Osteoblast (primary cell): Measurements from ENCODE around the gene TNFRSF14. TPM values are rescaled to one million over a fixed set of nuclear protein-coding genes. Genes with fewer than 3 reads are reported as not detected.

Source experiments
- DNase-seq: peaks from one replicate; pipeline ENCODE4 v3.0.0; 2011; ENCODE audit warnings: low spot score, mixed read lengths; ENCODE audit not compliant: insufficient read length; ENCODE audit errors: missing footprints
- H2AFZ ChIP-seq: 2 replicates; pipeline ENCODE4 v1.6.0; 2011; ENCODE audit warnings: mild to moderate bottlenecking, low read length
- H3K27ac ChIP-seq: 2 replicates; pipeline ENCODE4 v1.5.1; 2011; ENCODE audit warnings: mild to moderate bottlenecking, low read depth, low read length, moderate library complexity
- H3K27me3 ChIP-seq: 2 replicates; pipeline ENCODE4 v1.6.0; 2012; ENCODE audit warnings: mild to moderate bottlenecking, control low read depth, inconsistent platforms, low read length, moderate library complexity; ENCODE audit not compliant: insufficient read depth
- H3K36me3 ChIP-seq: 2 replicates; pipeline ENCODE4 v1.5.1; 2011; ENCODE audit warnings: mild to moderate bottlenecking, low read length, control low read depth, moderate library complexity; ENCODE audit not compliant: insufficient read depth
- H3K4me1 ChIP-seq: 2 replicates; pipeline ENCODE4 v1.5.1; 2011; ENCODE audit warnings: mild to moderate bottlenecking, low read length, control low read depth, moderate library complexity; ENCODE audit not compliant: insufficient read depth
- H3K4me2 ChIP-seq: 2 replicates; pipeline ENCODE4 v1.6.0; 2011; ENCODE audit warnings: mild to moderate bottlenecking, low read length; ENCODE audit not compliant: insufficient read depth
- H3K4me3 ChIP-seq: fragments of 200-600 bp; sonication (generic); 3 replicates; pipeline ENCODE4 v1.5.1; 2012; ENCODE audit warnings: mild to moderate bottlenecking, low read length, inconsistent platforms; ENCODE audit not compliant: insufficient read depth
- H3K79me2 ChIP-seq: 2 replicates; pipeline ENCODE4 v1.6.0; 2012; ENCODE audit warnings: mild to moderate bottlenecking, low read length, control low read depth, inconsistent platforms; ENCODE audit not compliant: insufficient read depth
- H3K9me3 ChIP-seq: 2 replicates; pipeline ENCODE4 v1.5.1; 2011; ENCODE audit warnings: low read depth, low read length, control low read depth
- H4K20me1 ChIP-seq: 2 replicates; pipeline ENCODE4 v1.6.0; 2012; ENCODE audit warnings: mild to moderate bottlenecking, low read length, control low read depth; ENCODE audit not compliant: insufficient read depth
- total RNA-seq: library from RNA; depleted of rRNA; stranded (reverse); fragments of >200 nt; gene quantifications from 2 replicates; pipeline ENCODE4 v1.2.3, GENCODE V29; 2012
- TF ChIP-seq, protein P1 (sequence below): IDR thresholded peaks from 2 replicates; pipeline ENCODE4 v1.5.1; 2011; ENCODE audit warnings: mild to moderate bottlenecking, low read depth, low read length, moderate library complexity; ENCODE audit errors: extremely low read depth

The TNFRSF14 gene
- total RNA-seq, 1 donor, result 36.6 TPM

GRCh38 chr1:2544875-2545640, 11.1 kb upstream of the TNFRSF14 start:
- Histone ChIP-seq H3K4me1 (peaks cover 14% of the 10 kb centered on the region), H2AFZ (no peak overlapping the region), H3K79me2 (no peaks in the 10 kb centered on the region), H3K4me2 (no peak overlapping the region), H4K20me1 (no peaks in the 10 kb centered on the region), H3K27me3 (peaks cover 2% of the 10 kb centered on the region), H3K36me3 (no peaks in the 10 kb centered on the region), H3K9me3 (no peaks in the 10 kb centered on the region), H3K27ac (no peak overlapping the region), H3K4me3 (no peak overlapping the region)
- peak; percentile 92 for DNase-seq
- TF ChIP-seq, protein P1, sequence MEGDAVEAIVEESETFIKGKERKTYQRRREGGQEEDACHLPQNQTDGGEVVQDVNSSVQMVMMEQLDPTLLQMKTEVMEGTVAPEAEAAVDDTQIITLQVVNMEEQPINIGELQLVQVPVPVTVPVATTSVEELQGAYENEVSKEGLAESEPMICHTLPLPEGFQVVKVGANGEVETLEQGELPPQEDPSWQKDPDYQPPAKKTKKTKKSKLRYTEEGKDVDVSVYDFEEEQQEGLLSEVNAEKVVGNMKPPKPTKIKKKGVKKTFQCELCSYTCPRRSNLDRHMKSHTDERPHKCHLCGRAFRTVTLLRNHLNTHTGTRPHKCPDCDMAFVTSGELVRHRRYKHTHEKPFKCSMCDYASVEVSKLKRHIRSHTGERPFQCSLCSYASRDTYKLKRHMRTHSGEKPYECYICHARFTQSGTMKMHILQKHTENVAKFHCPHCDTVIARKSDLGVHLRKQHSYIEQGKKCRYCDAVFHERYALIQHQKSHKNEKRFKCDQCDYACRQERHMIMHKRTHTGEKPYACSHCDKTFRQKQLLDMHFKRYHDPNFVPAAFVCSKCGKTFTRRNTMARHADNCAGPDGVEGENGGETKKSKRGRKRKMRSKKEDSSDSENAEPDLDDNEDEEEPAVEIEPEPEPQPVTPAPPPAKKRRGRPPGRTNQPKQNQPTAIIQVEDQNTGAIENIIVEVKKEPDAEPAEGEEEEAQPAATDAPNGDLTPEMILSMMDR, result no peak

- DNase-seq, result peak; percentile 98
Observed at GRCh38 chr1:2545754-2546514, 10.2 kb upstream of the TNFRSF14 start.

GRCh38 chr1:2546515-2547209, 9.5 kb upstream of the TNFRSF14 start:
- Histone ChIP-seq H4K20me1 (no peaks in the 10 kb centered on the region), H3K4me3 (peak overlapping the region; percentile 74), H3K4me2 (peak overlapping the region; percentile 80), H3K79me2 (no peaks in the 10 kb centered on the region), H3K27ac (no peak overlapping the region), H3K27me3 (no peaks in the 10 kb centered on the region), H2AFZ (peak overlapping the region; percentile 77), H3K4me1 (peaks cover 14% of the 10 kb centered on the region), H3K36me3 (no peaks in the 10 kb centered on the region), H3K9me3 (no peaks in the 10 kb centered on the region)
- DNase-seq, result peak; percentile 99
- TF ChIP-seq, protein P1, result no peak

More at GRCh38 chr1:2545754-2546514, 10.2 kb upstream of the TNFRSF14 start:
- peaks cover 14% of the 10 kb centered on the region for H3K4me1 ChIP-seq
- H2AFZ ChIP-seq, result peak overlapping the region; percentile 77
- H3K27me3 ChIP-seq, result peaks cover 2% of the 10 kb centered on the region
- no peaks in the 10 kb centered on the region for H3K79me2 ChIP-seq
- TF ChIP-seq, protein P1, result no peak
- H3K9me3 ChIP-seq, result no peaks in the 10 kb centered on the region
- no peak overlapping the region for H3K27ac ChIP-seq
- peak overlapping the region; percentile 74 for H3K4me3 ChIP-seq
- no peaks in the 10 kb centered on the region for H3K36me3 ChIP-seq
- no peaks in the 10 kb centered on the region for H4K20me1 ChIP-seq
- peak overlapping the region; percentile 80 for H3K4me2 ChIP-seq
